CD14-positive monocyte (primary cell): ENCODE data around the gene CRADD. TPM values are rescaled to one million over a fixed set of nuclear protein-coding genes. Genes with fewer than 3 reads are reported as not detected.
A peak's percentile ranks its signal among the peaks of the same experiment; 100 is the strongest.

ENCODE experiments used
- DNase-seq, 3 donors: peaks; one replicate each; pipeline ENCODE4 v3.0.0-alpha.2; 2011 to 2022
- H2AFZ ChIP-seq: 2 replicates; pipeline ENCODE4 v1.6.0; 2012; ENCODE audit warnings: mild to moderate bottlenecking, low read depth, low read length, inconsistent platforms; ENCODE audit not compliant: insufficient read depth, poor library complexity, severe bottlenecking
- H3K27ac ChIP-seq, 2 donors: 1 replicate in 1 of 2; 2 replicates in 1 of 2; pipeline ENCODE4 v1.5.1; 2012 to 2013; ENCODE audit warnings: low read length in 2 of 2, control low read depth in 1 of 2, inconsistent platforms in 1 of 2, low read depth in 1 of 2, mild to moderate bottlenecking in 1 of 2
- H3K27me3 ChIP-seq, 2 donors: one replicate each; pipeline versions ENCODE4 v1.6.0 to v1.6.1; 2011 to 2013; ENCODE audit warnings: low read length in 2 of 2; ENCODE audit not compliant: control insufficient read depth in 2 of 2, insufficient read depth in 2 of 2
- H3K36me3 ChIP-seq, 2 donors: replicated peaks in 1 of 2; 1 replicate in 1 of 2; 2 replicates in 1 of 2; pipeline versions ENCODE4 v1.5.1 to v1.6.1; 2012 to 2013; ENCODE audit warnings: low read length in 2 of 2, control low read depth in 1 of 2, inconsistent platforms in 1 of 2, mild to moderate bottlenecking in 1 of 2; ENCODE audit not compliant: insufficient read depth in 2 of 2, control insufficient read depth in 1 of 2
- H3K4me1 ChIP-seq, 2 donors: 1 replicate in 1 of 2; 2 replicates in 1 of 2; pipeline versions ENCODE4 v1.5.1 to v1.6.1; 2012 to 2013; ENCODE audit warnings: low read length in 2 of 2, control low read depth in 1 of 2, inconsistent platforms in 1 of 2, mild to moderate bottlenecking in 1 of 2, moderate library complexity in 1 of 2; ENCODE audit not compliant: insufficient read depth in 2 of 2, control insufficient read depth in 1 of 2
- H3K4me2 ChIP-seq: replicated peaks from 2 replicates; pipeline ENCODE3; 2012; ENCODE audit warnings: low read length, moderate library complexity, mild to moderate bottlenecking; ENCODE audit not compliant: poor library complexity, severe bottlenecking; ENCODE audit errors: extremely low read depth
- H3K4me3 ChIP-seq, 3 experiments: fragments of 200-600 bp in 1 of 3; sonication (generic) in 1 of 3; replicated peaks in 1 of 3; 1 replicate in 2 of 3; 2 replicates in 1 of 3; pipeline ENCODE4 v1.5.1; 2011 to 2013; ENCODE audit warnings: low read length in 3 of 3, mild to moderate bottlenecking in 3 of 3, control low read depth in 2 of 3, low read depth in 2 of 3, inconsistent platforms in 1 of 3, moderate library complexity in 1 of 3
- H3K79me2 ChIP-seq: 2 replicates; pipeline ENCODE4 v1.6.0; 2012; ENCODE audit warnings: mild to moderate bottlenecking, control low read depth, inconsistent platforms, low read length, moderate library complexity; ENCODE audit not compliant: insufficient read depth
- H3K9ac ChIP-seq: 2 replicates; pipeline ENCODE4 v1.6.0; 2017; ENCODE audit warnings: low read length, mild to moderate bottlenecking; ENCODE audit not compliant: insufficient read depth, poor library complexity, severe bottlenecking
- H3K9me3 ChIP-seq, 2 donors: replicated peaks in 1 of 2; 1 replicate in 1 of 2; 2 replicates in 1 of 2; pipeline versions ENCODE4 v1.5.1 to v1.6.1; 2012 to 2013; ENCODE audit warnings: low read length in 2 of 2, control low read depth in 1 of 2; ENCODE audit not compliant: control insufficient read depth in 1 of 2, insufficient read depth in 1 of 2
- H4K20me1 ChIP-seq: 2 replicates; pipeline ENCODE4 v1.6.0; 2012; ENCODE audit warnings: mild to moderate bottlenecking, low read length, control low read depth, moderate library complexity; ENCODE audit not compliant: insufficient read depth
- H3K27ac Mint-ChIP-seq, 7 donors: one replicate each; pipeline ENCODE4 v1.8.0; 2020; ENCODE audit warnings: mild to moderate bottlenecking in 7 of 7, mixed read lengths in 7 of 7, moderate library complexity in 6 of 7, inconsistent platforms in 2 of 7
- H3K27me3 Mint-ChIP-seq, 3 donors: one replicate each; pipeline ENCODE4 v1.8.0; 2021 to 2022; ENCODE audit warnings: low read depth in 3 of 3, mild to moderate bottlenecking in 3 of 3, mixed read lengths in 3 of 3, moderate library complexity in 3 of 3, inconsistent platforms in 1 of 3
- H3K36me3 Mint-ChIP-seq, 2 donors: one replicate each; pipeline ENCODE4 v1.8.0; 2020; ENCODE audit warnings: mixed read lengths in 2 of 2, inconsistent platforms in 1 of 2, mild to moderate bottlenecking in 1 of 2
- H3K4me1 Mint-ChIP-seq: one replicate; pipeline ENCODE4 v1.8.0; 2020; ENCODE audit warnings: mild to moderate bottlenecking, mixed read lengths
- H3K4me3 Mint-ChIP-seq, 2 donors: one replicate each; pipeline ENCODE4 v1.8.0; 2020; ENCODE audit warnings: mild to moderate bottlenecking in 2 of 2, mixed read lengths in 2 of 2, moderate library complexity in 1 of 2
- H3K9me3 Mint-ChIP-seq, 7 donors: one replicate each; pipeline ENCODE4 v1.8.0; 2020 to 2022; ENCODE audit warnings: mixed read lengths in 7 of 7, mild to moderate bottlenecking in 6 of 7, moderate library complexity in 6 of 7, inconsistent platforms in 2 of 7
- WGBS: methylation state at CpG from one replicate; pipeline ENCODE4 v1.1.5; 2013; ENCODE audit warnings: missing lambda C conversion rate; ENCODE audit not compliant: insufficient coverage; 5-methylcytosine and 5-hydroxymethylcytosine counted together
- intact Hi-C, 2 donors: fragments of 100-400 bp; cut with micrococcal nuclease; formaldehyde crosslinking; loops; one replicate each; pipeline versions ENCODE4 v1.15.0 to v1.15.1; 2023
- polyA plus RNA-seq, 3 donors: library from polyadenylated mRNA; depleted of rRNA in 1 of 3; unstranded in 2 of 3; stranded (reverse) in 1 of 3; fragments of 300-500 nt in 2 of 3; fragments of >200 nt in 1 of 3; fragmentation: Illumina TruSeq in 2 of 3; gene quantifications; 1 replicate in 2 of 3; 2 replicates in 1 of 3; pipeline ENCODE4 v1.2.3, GENCODE V29; 2012 to 2021
- TF ChIP-seq, protein P1 (sequence below): fragments of 200-600 bp; IDR thresholded peaks from one replicate; pipeline ENCODE4 v1.8.0; 2022; ENCODE audit warnings: antibody characterized with exemption, mild to moderate bottlenecking

Gene CRADD
- polyA plus RNA-seq, 3 donors: 5.6 to 12.2 (median 11.2) TPM

DNA sequence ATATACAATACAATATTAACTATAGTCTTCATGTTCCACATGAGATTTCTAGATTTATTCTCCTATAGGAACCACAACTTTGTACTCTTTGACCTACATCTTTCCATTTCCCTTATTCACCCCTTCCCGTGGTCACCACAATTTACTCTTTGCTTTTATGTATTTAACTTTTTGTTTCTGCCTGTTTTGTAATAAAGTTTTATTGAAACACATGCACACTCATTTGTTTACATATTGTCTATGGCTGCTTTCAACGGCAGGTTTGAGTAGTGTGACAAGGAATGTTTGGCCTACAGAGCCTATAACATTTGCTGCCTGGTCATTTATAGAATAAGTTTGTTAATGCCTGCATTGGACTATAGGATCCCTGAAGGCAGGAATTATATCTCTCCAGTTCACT lies 231.1 kb downstream of the CRADD start:
- Mint-ChIP-seq H3K4me3 (no peak overlapping the region), H3K36me3 (no peaks in the 10 kb centered on the region), H3K4me1 (no peaks in the 10 kb centered on the region), H3K27me3 (peaks cover 0 to 2% (median 0%) of the 10 kb centered on the region in 3 donors), H3K9me3 (peaks cover 0 to 3% (median 0%) of the 10 kb centered on the region in 7 donors), H3K27ac (no peak overlapping the region)
- Histone ChIP-seq H3K27me3 (no peaks in the 10 kb centered on the region), H2AFZ (no peak overlapping the region), H3K4me3 (no peak overlapping the region), H3K79me2 (no peaks in the 10 kb centered on the region), H3K9ac (no peak overlapping the region), H3K4me1 (no peaks in the 10 kb centered on the region), H3K36me3 (no peaks in the 10 kb centered on the region), H3K27ac (no peak overlapping the region), H3K9me3 (no peaks in the 10 kb centered on the region), H4K20me1 (no peaks in the 10 kb centered on the region), H3K4me2 (no peak overlapping the region)
- intact Hi-C loops: no loop called here
- no peak for DNase-seq
- WGBS: no CpG with 5 or more reads among the region's 2 CpGs
- TF ChIP-seq, protein P1, sequence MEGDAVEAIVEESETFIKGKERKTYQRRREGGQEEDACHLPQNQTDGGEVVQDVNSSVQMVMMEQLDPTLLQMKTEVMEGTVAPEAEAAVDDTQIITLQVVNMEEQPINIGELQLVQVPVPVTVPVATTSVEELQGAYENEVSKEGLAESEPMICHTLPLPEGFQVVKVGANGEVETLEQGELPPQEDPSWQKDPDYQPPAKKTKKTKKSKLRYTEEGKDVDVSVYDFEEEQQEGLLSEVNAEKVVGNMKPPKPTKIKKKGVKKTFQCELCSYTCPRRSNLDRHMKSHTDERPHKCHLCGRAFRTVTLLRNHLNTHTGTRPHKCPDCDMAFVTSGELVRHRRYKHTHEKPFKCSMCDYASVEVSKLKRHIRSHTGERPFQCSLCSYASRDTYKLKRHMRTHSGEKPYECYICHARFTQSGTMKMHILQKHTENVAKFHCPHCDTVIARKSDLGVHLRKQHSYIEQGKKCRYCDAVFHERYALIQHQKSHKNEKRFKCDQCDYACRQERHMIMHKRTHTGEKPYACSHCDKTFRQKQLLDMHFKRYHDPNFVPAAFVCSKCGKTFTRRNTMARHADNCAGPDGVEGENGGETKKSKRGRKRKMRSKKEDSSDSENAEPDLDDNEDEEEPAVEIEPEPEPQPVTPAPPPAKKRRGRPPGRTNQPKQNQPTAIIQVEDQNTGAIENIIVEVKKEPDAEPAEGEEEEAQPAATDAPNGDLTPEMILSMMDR: no peak

DNA sequence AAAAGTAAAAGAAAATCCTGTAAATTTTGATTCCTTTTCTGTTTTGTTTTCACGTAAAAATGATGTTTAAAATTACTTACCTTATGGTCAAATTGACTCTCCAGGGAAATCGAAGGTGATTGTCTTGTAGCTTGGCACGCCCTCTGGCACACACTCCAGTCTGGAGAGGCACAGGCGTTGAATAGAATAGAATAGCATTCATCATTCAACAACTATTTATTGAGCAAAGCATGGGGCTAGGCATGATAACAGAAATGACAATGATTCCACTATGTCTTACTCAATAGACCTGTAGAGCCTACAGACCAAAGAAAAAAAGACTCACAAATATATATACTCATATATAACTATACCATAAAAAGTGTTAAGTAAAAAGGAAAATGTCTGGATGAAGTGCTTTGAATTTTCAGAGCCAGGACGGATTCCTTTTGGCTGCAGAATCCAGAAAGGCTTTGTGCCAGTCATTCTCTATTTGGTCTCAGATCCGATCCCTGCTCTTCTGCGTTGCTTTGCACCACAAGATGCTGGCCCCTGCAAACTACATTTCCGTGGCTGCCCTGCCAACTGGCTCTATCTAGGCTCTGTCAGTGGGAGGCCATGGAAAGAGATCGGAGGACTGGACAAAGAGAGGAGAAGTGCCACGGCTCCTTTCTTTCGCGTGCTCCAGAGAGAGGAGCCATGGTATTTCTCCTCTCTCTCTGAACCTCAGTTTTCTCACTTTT lies 231.8 kb downstream of the CRADD start:
- Mint-ChIP-seq H3K9me3 (peaks cover 0 to 3% (median 0%) of the 10 kb centered on the region in 7 donors), H3K27me3 (peaks cover 0 to 2% (median 0%) of the 10 kb centered on the region in 3 donors), H3K4me1 (no peaks in the 10 kb centered on the region), H3K36me3 (no peaks in the 10 kb centered on the region), H3K4me3 (no peak overlapping the region), H3K27ac (peak overlapping the region in 1 of 7 donors; percentile 26)
- H3K9me3 ChIP-seq: no peaks in the 10 kb centered on the region
- H3K27me3 ChIP-seq: no peaks in the 10 kb centered on the region
- no peak overlapping the region for H3K27ac ChIP-seq
- H3K79me2 ChIP-seq: no peaks in the 10 kb centered on the region
- no peak overlapping the region for H3K4me2 ChIP-seq
- H4K20me1 ChIP-seq: no peaks in the 10 kb centered on the region
- WGBS: 100% methylated on average over 3 of the region's 12 CpGs
- no peaks in the 10 kb centered on the region for H3K4me1 ChIP-seq
- TF ChIP-seq, protein P1: no peak
- no peak overlapping the region for H2AFZ ChIP-seq
- no peak overlapping the region for H3K4me3 ChIP-seq
- DNase-seq: no peak
- H3K36me3 ChIP-seq: no peaks in the 10 kb centered on the region
- intact Hi-C loops: no loop called here
- H3K9ac ChIP-seq: no peak overlapping the region
